WTC11 (cell line): ENCODE measurements around the gene PHACTR3. TPM values are rescaled to one million over a fixed set of nuclear protein-coding genes. Genes with fewer than 3 reads are reported as not detected.

ENCODE experiments used
- ATAC-seq: fragments of 200-7000 bp; cut with Tn5 transposase; 2 replicates; pipeline ENCODE4 v1.10.0; 2021; ENCODE audit warnings: mild to moderate bottlenecking, moderate library complexity
- CTCF ChIA-PET: fragments of 300-600 bp; sonication (Branson Sonifier 250); formaldehyde crosslinking; loops from one replicate; lab custom pipeline; 2021; ENCODE audit warnings: antibody characterized with exemption; lab: Charles Lee
- POLR2A ChIA-PET: fragments of 350-600 bp; sonication (Branson Sonifier 250); formaldehyde crosslinking; loops from one replicate; lab custom pipeline; 2021; ENCODE audit warnings: antibody characterized with exemption; lab: Charles Lee
- DNase-seq: peaks from one replicate; pipeline ENCODE4 v3.0.0; 2021; ENCODE audit warnings: low spot score
- H3K27ac Mint-ChIP-seq: 2 replicates; pipeline ENCODE4 v1.8.0; 2021; ENCODE audit warnings: mixed read lengths
- H3K27me3 Mint-ChIP-seq: 2 replicates; pipeline ENCODE4 v1.8.0; 2021; ENCODE audit warnings: low read depth, mild to moderate bottlenecking, moderate library complexity, mixed read lengths
- H3K36me3 Mint-ChIP-seq: 2 replicates; pipeline ENCODE4 v1.8.0; 2021; ENCODE audit warnings: mixed read lengths
- H3K4me1 Mint-ChIP-seq: 2 replicates; pipeline ENCODE4 v1.8.0; 2022; ENCODE audit warnings: mixed read lengths
- H3K4me3 Mint-ChIP-seq: 2 replicates; pipeline ENCODE4 v1.8.0; 2021; ENCODE audit warnings: mild to moderate bottlenecking, moderate library complexity, mixed read lengths
- H3K9me3 Mint-ChIP-seq: 2 replicates; pipeline ENCODE4 v1.8.0; 2021; ENCODE audit warnings: mixed read lengths
- AFF4 ChIP-seq: sonication (generic); formaldehyde crosslinking; IDR thresholded peaks from 2 replicates; pipeline ENCODE4 v1.8.1; 2023; ENCODE audit warnings: mild to moderate bottlenecking, missing genetic modification reagents, borderline replicate concordance
- AR ChIP-seq: fragments of 250-450 bp; sonication (Bioruptor Pico); IDR thresholded peaks from 2 replicates; pipeline ENCODE4 v1.9.0; 2021; ENCODE audit warnings: mild to moderate bottlenecking
- CBFB ChIP-seq: sonication (generic); formaldehyde crosslinking; IDR thresholded peaks from 2 replicates; pipeline ENCODE4 v1.8.1; 2022; ENCODE audit warnings: mild to moderate bottlenecking, low read depth, missing genetic modification reagents
- CREB1 ChIP-seq: sonication (generic); formaldehyde crosslinking; IDR thresholded peaks from 2 replicates; pipeline ENCODE4 v1.8.0; 2023; ENCODE audit warnings: mild to moderate bottlenecking, missing genetic modification reagents
- E2F5 ChIP-seq: sonication (generic); formaldehyde crosslinking; IDR thresholded peaks from 2 replicates; pipeline ENCODE4 v1.8.1; 2022; ENCODE audit warnings: mild to moderate bottlenecking, moderate library complexity, missing genetic modification reagents
- ELF4 ChIP-seq: sonication (generic); formaldehyde crosslinking; IDR thresholded peaks from 2 replicates; pipeline ENCODE4 v1.8.1; 2022; ENCODE audit warnings: low read depth, mild to moderate bottlenecking, moderate library complexity, missing genetic modification reagents
- ETV6 ChIP-seq: sonication (generic); formaldehyde crosslinking; IDR thresholded peaks from 2 replicates; pipeline ENCODE4 v1.8.1; 2022; ENCODE audit warnings: mild to moderate bottlenecking, missing genetic modification reagents
- HMGA2 ChIP-seq: fragments of 250-450 bp; sonication (Bioruptor Pico); IDR thresholded peaks from 2 replicates; pipeline ENCODE4 v1.4.0; 2021; ENCODE audit warnings: mild to moderate bottlenecking, moderate library complexity
- HMGXB4 ChIP-seq: sonication (generic); formaldehyde crosslinking; IDR thresholded peaks from 2 replicates; pipeline ENCODE4 v1.8.1; 2023; ENCODE audit warnings: mild to moderate bottlenecking, moderate library complexity, missing genetic modification reagents
- KAT7 ChIP-seq: sonication (generic); formaldehyde crosslinking; IDR thresholded peaks from 2 replicates; pipeline ENCODE4 v1.8.1; 2023; ENCODE audit warnings: missing genetic modification reagents, mild to moderate bottlenecking, borderline replicate concordance
- NFATC4 ChIP-seq: fragments of 250-450 bp; sonication (Bioruptor Pico); IDR thresholded peaks from 2 replicates; pipeline ENCODE4 v1.9.0; 2021; ENCODE audit warnings: mild to moderate bottlenecking
- NR1H2 ChIP-seq: sonication (generic); formaldehyde crosslinking; IDR thresholded peaks from 2 replicates; pipeline ENCODE4 v1.9.0; 2021; ENCODE audit warnings: mild to moderate bottlenecking, moderate library complexity, missing genetic modification reagents
- NR2C2 ChIP-seq: sonication (generic); formaldehyde crosslinking; IDR thresholded peaks from 2 replicates; pipeline ENCODE4 v1.8.0; 2022; ENCODE audit warnings: mild to moderate bottlenecking, missing genetic modification reagents
- PRDM15 ChIP-seq: sonication (generic); formaldehyde crosslinking; IDR thresholded peaks from 2 replicates; pipeline ENCODE4 v1.8.0; 2022; ENCODE audit warnings: missing genetic modification reagents
- TEAD4 ChIP-seq: sonication (generic); formaldehyde crosslinking; IDR thresholded peaks from 2 replicates; pipeline ENCODE4 v1.8.0; 2022; ENCODE audit warnings: mild to moderate bottlenecking, missing genetic modification reagents
- USF1 ChIP-seq: sonication (generic); formaldehyde crosslinking; IDR thresholded peaks from 2 replicates; pipeline ENCODE4 v1.8.0; 2022; ENCODE audit warnings: mild to moderate bottlenecking, missing genetic modification reagents
- ZNF121 ChIP-seq: sonication (generic); formaldehyde crosslinking; IDR thresholded peaks from 2 replicates; pipeline ENCODE4 v1.8.0; 2023; ENCODE audit warnings: missing genetic modification reagents
- ZNF317 ChIP-seq: sonication (generic); formaldehyde crosslinking; IDR thresholded peaks from 2 replicates; pipeline ENCODE4 v1.8.1; 2023; ENCODE audit warnings: low read depth, mild to moderate bottlenecking, moderate library complexity, missing genetic modification reagents, borderline replicate concordance
- ZNF416 ChIP-seq: fragments of 250-450 bp; sonication (Bioruptor Pico); IDR thresholded peaks from 2 replicates; pipeline ENCODE4 v1.9.0; 2021; ENCODE audit warnings: mild to moderate bottlenecking, inconsistent platforms
- ZNF425 ChIP-seq: fragments of 250-450 bp; sonication (Bioruptor Pico); conservative IDR thresholded peaks from 2 replicates; pipeline ENCODE4 v1.9.0; 2021; ENCODE audit warnings: mild to moderate bottlenecking
- total RNA-seq: library from RNA; stranded (reverse); gene quantifications from 3 replicates; pipeline ENCODE4 v1.2.3, GENCODE V29; 2021

PHACTR3 gene
- total RNA-seq, 1 experiment from 2014 or later, result 0.28 TPM

- ATAC-seq (no peak), DNase-seq (no peak)
- H3K27me3 Mint-ChIP-seq, result peaks cover 48% of the 10 kb centered on the region
- TF ChIP-seq HMGA2 (CRISPR knock-in tag), result no peak
- no peak for TF ChIP-seq AR (CRISPR knock-in tag)
- TF ChIP-seq E2F5 (CRISPR knock-in tag), result no peak
- no peak for TF ChIP-seq PRDM15 (CRISPR knock-in tag)
- TF ChIP-seq USF1 (CRISPR knock-in tag), result no peak
- no peak for TF ChIP-seq NR1H2 (CRISPR knock-in tag)
- TF ChIP-seq NFATC4 (CRISPR knock-in tag), result no peak
- TF ChIP-seq AFF4 (CRISPR knock-in tag), result no peak
- no peak for TF ChIP-seq ETV6 (CRISPR knock-in tag)
- no peak for TF ChIP-seq ZNF121
- no peak for TF ChIP-seq ELF4
- TF ChIP-seq CBFB (CRISPR knock-in tag), result no peak
- no peak for TF ChIP-seq HMGXB4 (CRISPR knock-in tag)
- no peak for TF ChIP-seq ZNF416
- TF ChIP-seq CREB1 (CRISPR knock-in tag), result no peak
- no peak for TF ChIP-seq KAT7 (CRISPR knock-in tag)
- no peak for TF ChIP-seq ZNF317 (CRISPR knock-in tag)
- no peak for TF ChIP-seq TEAD4
- no peak for TF ChIP-seq ZNF425 (CRISPR knock-in tag)
- no peak for TF ChIP-seq NR2C2 (CRISPR knock-in tag)
- H3K27ac Mint-ChIP-seq, result no peak overlapping the region
- no peaks in the 10 kb centered on the region for H3K4me1 Mint-ChIP-seq
- H3K4me3 Mint-ChIP-seq, result no peak overlapping the region
- ChIA-PET POLR2A (no interaction called here), CTCF (interaction anchor here (0.7 to 1.2 kb wide), 3 partner anchors 13 to 48 kb away, joined by 4 to 8 read pairs (median 5); partner anchors contain the start of gene PHACTR3)
- H3K36me3 Mint-ChIP-seq, result peaks cover 17% of the 10 kb centered on the region
- H3K9me3 Mint-ChIP-seq, result peaks cover 57% of the 10 kb centered on the region
These were observed 42.1 kb downstream of the PHACTR3 start for GRCh38 chr20:59646487-59646886.
